Measurements from ENCODE around the gene ZNF296.

Gene ZNF296

DNA sequence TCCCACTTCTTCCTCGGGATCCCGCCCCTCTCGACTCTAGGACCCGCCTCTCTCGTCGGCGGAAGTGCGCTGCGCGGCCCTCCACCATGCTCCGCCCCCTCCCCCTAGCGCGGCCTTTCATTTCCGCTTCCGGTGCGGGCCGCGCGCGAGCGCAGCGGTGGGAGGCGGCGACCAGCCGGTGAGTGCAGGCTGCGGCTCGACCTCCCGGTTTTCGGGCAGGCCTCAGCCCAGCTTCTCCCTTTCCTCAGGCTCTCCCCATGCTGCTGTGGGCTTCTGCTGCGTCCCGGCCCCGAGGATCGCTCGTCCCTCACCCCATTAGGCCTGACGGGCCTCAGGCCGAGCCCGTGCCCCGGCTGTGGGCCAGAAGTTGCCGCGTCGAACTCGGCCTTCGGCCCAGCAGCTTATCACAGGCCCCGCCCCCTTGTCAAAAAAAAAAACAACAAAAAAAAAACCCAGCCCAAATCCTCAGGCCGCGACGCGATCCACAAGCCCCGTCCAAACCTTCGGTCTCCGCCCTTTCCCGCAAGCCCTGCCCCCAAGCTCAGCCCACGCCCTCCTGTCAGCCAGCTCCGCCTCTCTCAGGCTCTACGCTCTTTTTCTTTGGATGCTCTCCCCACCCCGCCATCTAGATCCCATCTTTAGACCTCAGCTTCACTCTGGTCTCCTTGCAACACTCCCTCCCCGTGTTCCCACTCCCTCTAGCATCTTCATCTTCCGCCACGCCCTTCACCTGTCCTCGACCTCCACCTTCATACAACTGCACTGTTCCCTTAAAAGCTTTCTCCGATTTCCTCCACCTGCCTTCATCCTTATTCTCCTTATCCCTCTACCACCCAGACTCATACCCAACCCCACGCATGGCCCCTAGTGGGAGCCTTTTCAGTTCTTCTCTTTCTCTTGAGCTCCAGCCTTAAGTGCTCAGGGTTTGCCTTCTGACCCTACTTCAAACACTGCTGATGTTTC lies 37.1 kb downstream of the ZNF296 start, which contains the start of gene CLASRP:
TSS of gene CLASRP (plus strand) at position 115 of the 963 bp plus-strand sequence. CDS start 1,168 bp downstream, outside the sequence.
- FAIRE-seq (peak; percentile 90), DNase-seq (ENCODE audit: extremely low spot score, insufficient read length, low read depth) (peak; percentile 83)

DNA sequence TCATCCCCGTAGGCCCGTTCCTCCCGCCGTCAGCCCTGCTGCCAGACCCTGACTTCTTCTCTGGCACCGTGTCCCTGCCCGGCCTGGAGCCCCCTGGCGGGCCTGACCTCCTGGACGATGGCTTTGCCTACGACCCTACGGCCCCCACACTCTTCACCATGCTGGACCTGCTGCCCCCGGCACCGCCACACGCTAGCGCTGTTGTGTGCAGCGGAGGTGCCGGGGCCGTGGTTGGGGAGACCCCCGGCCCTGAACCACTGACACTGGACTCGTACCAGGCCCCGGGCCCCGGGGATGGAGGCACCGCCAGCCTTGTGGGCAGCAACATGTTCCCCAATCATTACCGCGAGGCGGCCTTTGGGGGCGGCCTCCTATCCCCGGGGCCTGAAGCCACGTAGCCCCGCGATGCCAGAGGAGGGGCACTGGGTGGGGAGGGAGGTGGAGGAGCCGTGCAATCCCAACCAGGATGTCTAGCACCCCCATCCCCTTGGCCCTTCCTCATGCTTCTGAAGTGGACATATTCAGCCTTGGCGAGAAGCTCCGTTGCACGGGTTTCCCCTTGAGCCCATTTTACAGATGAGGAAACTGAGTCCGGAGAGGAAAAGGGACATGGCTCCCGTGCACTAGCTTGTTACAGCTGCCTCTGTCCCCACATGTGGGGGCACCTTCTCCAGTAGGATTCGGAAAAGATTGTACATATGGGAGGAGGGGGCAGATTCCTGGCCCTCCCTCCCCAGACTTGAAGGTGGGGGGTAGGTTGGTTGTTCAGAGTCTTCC lies 38.7 kb downstream of the ZNF296 start:
- FAIRE-seq, result no peak
- DNase-seq (ENCODE audit: extremely low spot score, insufficient read length, low read depth), result no peak

DNA sequence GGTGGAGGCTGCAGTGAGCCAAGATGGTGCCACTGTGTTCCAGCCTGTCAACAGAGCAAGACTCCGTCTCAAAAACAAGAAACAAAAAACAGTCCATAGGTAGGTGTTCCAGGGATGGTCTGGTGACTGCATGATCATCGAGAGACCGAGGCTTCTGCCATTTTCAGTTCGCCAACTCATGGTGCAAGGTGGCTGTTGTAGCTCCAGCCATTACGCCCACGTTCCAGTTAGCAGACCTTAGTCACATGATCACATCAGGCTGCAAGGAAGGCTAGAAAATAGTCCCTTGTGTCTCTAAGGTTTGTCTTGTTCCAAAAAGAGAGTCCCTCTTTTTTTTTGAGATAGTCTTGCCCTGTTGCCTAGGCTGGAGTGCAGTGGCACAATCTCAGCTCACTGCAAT lies 40.5 kb downstream of the ZNF296 start:
- DNase-seq (ENCODE audit: extremely low spot score, insufficient read length, low read depth), result no peak
- no peak for FAIRE-seq

DNA sequence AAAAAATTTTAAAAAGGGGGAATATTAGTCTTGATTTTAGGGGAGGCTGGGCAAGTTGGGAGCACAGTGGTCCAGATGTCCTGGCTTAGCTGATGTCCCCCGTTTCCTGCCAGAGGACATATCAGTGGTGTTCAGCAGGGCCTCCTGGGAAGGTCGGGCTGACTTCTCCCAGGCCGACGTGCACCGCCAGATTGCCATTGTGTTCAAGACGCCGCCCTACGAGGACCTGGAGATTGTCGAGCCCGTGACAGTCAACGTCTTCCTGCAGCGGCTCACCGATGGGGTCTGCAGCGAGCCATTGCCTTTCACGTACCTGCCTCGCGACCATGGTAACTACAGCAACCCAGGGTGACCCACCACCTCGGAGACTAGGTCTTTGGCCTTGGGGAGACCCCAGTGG lies 43.9 kb downstream of the ZNF296 start:
- FAIRE-seq, result no peak

DNA sequence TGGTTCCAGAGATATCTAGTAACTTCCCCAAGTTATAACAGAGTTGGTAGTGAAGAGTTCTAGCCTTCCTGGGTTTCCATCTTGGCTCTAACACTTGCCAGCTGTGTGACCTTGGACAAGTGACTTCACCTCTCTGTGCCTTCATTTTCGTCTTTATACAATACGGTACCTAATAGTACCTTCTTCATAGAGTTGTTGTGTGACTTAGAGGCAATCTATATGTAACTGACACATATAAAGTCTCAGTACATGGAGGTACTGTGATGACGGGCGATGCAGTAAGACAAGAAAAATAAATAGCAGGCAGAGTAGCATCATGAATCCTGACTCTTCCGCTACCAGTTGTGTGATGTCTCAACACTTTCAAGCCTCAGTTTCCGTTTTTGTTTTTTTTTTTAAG lies 45.5 kb downstream of the ZNF296 start:
- DNase-seq (ENCODE audit: extremely low spot score, insufficient read length, low read depth) (no peak), FAIRE-seq (no peak)

More for the DNA sequence above, 43.9 kb downstream of the ZNF296 start:
- DNase-seq (ENCODE audit: extremely low spot score, insufficient read length, low read depth), result no peak

DNA sequence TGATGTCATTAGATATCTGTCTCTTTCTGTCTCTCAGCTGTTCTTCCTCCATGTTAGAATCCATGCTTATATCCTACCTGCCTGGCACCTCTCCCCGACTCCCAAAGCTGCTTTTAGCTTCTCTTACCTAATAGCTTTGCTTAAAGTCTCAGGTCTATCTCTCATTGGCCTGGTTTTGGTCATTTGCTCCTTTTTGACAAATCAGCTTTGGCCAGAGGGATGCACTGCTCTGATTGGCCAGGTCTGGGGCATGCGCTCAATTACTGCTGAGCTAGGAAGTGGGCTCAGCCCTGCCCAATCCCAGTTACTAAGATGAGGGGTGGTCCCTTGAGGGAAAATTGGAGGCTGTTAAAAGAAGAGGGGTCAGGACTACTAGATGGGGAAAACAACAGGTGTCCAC lies 48.9 kb downstream of the ZNF296 start:
- DNase-seq (ENCODE audit: extremely low spot score, insufficient read length, low read depth) (no peak), FAIRE-seq (no peak)

DNA sequence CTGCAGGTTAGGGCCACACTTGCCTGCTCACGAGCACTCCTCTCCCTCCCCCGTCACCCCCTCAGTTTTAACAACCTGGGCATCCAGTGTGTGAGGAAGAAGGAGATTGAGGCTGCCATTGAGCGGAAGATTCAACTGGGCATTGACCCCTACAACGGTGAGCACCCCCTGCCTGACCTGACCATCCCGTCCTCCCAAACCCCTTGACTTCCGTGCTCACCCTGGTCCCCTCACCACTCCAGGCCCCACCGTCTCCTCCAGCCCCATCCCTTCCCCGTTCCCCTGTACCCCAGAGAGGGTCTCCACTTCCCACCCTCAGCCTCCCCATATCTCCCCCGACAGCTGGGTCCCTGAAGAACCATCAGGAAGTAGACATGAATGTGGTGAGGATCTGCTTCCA lies 51.0 kb downstream of the ZNF296 start:
- DNase-seq (ENCODE audit: extremely low spot score, insufficient read length, low read depth) (no peak), FAIRE-seq (no peak)

DNA sequence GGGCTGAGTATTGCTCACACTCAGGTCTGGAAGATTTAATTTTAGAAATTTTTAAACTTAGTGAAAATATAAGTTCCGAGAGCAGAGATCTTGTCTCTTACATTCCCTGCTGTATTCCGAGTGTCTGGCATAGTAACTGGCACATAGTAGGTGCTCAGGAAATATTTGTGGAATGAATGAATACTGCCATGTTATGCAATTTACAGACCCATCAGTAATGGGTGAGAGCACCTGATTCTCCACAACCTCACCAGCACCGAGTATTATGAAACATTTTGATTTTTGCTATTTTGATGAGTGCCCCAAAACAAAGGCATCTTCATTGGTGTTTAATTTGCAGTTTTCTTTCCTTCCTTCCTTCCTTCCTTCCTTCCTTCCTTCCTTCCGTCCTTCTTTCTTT lies 53.2 kb downstream of the ZNF296 start:
- no peak for DNase-seq (ENCODE audit: extremely low spot score, insufficient read length, low read depth)
- no peak for FAIRE-seq

DNA sequence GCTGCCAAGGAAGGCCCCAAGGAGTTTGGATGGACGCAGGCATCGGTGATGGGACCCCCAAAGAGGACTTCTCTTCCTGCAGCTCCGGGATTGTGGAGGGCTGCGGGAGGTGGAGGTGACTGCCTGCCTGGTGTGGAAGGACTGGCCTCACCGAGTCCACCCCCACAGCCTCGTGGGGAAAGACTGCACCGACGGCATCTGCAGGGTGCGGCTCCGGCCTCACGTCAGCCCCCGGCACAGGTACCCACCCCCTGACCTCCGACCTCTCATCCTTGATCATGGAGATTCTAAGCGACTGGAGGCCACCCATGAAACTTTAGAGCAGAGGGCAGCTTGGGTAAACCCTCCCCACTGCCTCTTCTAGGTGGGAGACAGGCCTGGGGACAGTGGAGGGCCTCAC lies 54.3 kb downstream of the ZNF296 start:
- FAIRE-seq, result no peak
- no peak for DNase-seq (ENCODE audit: extremely low spot score, insufficient read length, low read depth)

Data from GM18507 (cell line).